DND-41 (cell line): ENCODE measurements around the gene SMIM41.

Source experiments
- EZH2 ChIP-seq: IDR thresholded peaks from 3 replicates; pipeline ENCODE4 v1.6.1; 2012; ENCODE audit warnings: borderline replicate concordance, low read depth, mild to moderate bottlenecking, moderate library complexity, low read length, inconsistent platforms; ENCODE audit not compliant: severe bottlenecking
- TF ChIP-seq, protein P1 (sequence below): IDR thresholded peaks from 2 replicates; pipeline ENCODE4 v1.5.1; 2012; ENCODE audit warnings: borderline replicate concordance, low read length, moderate library complexity, mild to moderate bottlenecking; ENCODE audit not compliant: poor library complexity, severe bottlenecking; ENCODE audit errors: extremely low read depth

DNA sequence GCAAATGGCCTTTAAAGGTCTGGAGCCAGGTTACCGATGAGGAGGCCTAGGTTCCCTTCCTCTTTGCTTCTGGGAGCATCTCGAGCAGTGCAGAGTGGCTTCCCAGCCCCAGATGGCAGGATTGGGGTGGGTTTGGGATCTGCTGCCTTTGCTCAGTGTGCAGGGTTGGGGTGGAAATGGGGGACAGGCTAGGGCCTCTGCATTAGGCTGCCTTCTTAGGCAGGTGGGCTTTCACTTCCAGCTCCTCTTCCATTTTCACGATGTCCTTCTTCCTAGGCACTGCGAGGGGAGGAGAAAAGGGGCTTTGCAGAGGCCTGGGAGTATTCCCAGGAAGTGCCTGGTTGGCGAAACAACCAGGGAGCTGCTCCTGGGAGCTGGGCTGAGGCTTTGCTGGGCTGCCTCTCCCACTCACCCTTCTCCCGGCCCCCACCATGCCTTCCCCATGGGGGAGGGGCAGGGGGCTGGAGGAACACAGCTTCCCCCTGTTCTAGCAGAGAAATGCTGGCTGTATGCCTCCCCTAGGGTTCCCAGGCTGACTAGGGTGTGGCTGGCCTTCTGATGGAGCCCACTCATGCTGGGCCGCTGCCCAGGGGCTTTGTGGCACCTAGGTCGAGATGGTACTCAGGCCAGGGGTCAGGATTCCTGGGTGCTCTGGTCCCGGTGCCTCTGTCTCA, 25.8 kb upstream of the SMIM41 start:
- TF ChIP-seq, protein P1, sequence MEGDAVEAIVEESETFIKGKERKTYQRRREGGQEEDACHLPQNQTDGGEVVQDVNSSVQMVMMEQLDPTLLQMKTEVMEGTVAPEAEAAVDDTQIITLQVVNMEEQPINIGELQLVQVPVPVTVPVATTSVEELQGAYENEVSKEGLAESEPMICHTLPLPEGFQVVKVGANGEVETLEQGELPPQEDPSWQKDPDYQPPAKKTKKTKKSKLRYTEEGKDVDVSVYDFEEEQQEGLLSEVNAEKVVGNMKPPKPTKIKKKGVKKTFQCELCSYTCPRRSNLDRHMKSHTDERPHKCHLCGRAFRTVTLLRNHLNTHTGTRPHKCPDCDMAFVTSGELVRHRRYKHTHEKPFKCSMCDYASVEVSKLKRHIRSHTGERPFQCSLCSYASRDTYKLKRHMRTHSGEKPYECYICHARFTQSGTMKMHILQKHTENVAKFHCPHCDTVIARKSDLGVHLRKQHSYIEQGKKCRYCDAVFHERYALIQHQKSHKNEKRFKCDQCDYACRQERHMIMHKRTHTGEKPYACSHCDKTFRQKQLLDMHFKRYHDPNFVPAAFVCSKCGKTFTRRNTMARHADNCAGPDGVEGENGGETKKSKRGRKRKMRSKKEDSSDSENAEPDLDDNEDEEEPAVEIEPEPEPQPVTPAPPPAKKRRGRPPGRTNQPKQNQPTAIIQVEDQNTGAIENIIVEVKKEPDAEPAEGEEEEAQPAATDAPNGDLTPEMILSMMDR, result no peak
- no peak for TF ChIP-seq EZH2
